ENCODE data around the gene PLAC9.

- TF ChIP-seq CTCF (IDR thresholded peaks at IDR 0.05), result no peak
- TF ChIP-seq POLR2A (IDR thresholded peaks at IDR 0.05), result no peak
These were observed 36.3 kb downstream of the PLAC9 start for GRCh38 chr10:80168679-80169380.
